GM12878 (cell line): ENCODE results near the gene SEL1L3. TPM values are rescaled to one million over a fixed set of nuclear protein-coding genes. Genes with fewer than 3 reads are reported as not detected.

Experiments
- ATAC-seq: fragments of 200-7000 bp; cut with Tn5 transposase; 3 replicates; pipeline ENCODE4 v1.9.1; 2020; ENCODE audit warnings: mild to moderate bottlenecking, moderate library complexity
- BruUV-seq: library from RNA; stranded (reverse); fragments of 400-500 nt; replicated peaks from 2 replicates; lab custom pipeline; 2021; lab: Mats Ljungman, UMichigan
- CTCF ChIA-PET: fragments of 300-600 bp; sonication (Branson Sonifier 250); formaldehyde crosslinking; extraction: SDS; loops from one replicate; lab custom pipeline; 2021; ENCODE audit warnings: inconsistent platforms; lab: Yijun Ruan, JAX
- POLR2A ChIA-PET: fragments of 350-600 bp; formaldehyde crosslinking; extraction: SDS; loops from one replicate; lab custom pipeline; 2021; ENCODE audit warnings: inconsistent platforms; lab: Charles Lee
- RAD21 ChIA-PET: fragments of 300-600 bp; sonication (Branson Sonifier 250); formaldehyde crosslinking; loops from one replicate; lab custom pipeline; 2023; ENCODE audit warnings: antibody characterized with exemption; ENCODE audit not compliant: unreplicated experiment; lab: Charles Lee
- SMC1A ChIA-PET: fragments of 300-600 bp; sonication (Branson Sonifier 250); formaldehyde crosslinking; loops from one replicate; lab custom pipeline; 2023; ENCODE audit not compliant: unreplicated experiment, uncharacterized antibody; lab: Charles Lee
- DNase-seq: peaks from one replicate; pipeline ENCODE4 v3.0.0-alpha.2; 2011; ENCODE audit warnings: low read depth, low spot score
- FAIRE-seq: peaks from 3 replicates; lab custom pipeline; 2011; peaks lifted over from hg19 to GRCh38; lab: Jason Lieb, UNC
- H2AFZ ChIP-seq: 2 replicates; pipeline ENCODE4 v1.6.0; 2011; ENCODE audit warnings: low read depth, low read length, control low read depth; ENCODE audit not compliant: control insufficient read depth
- H3K27ac ChIP-seq: 2 replicates; pipeline ENCODE4 v1.5.1; 2011; ENCODE audit warnings: control low read depth; ENCODE audit not compliant: control insufficient read depth, insufficient read depth
- H3K27me3 ChIP-seq, 2 experiments: replicated peaks in 1 of 2; 2 replicates each; pipeline versions ENCODE4 v1.6.0 to v1.6.1; 2011; ENCODE audit warnings: low read length in 1 of 2; ENCODE audit not compliant: control insufficient read depth in 2 of 2, insufficient read depth in 2 of 2
- H3K36me3 ChIP-seq, 2 experiments: 2 replicates each; pipeline ENCODE4 v1.5.1; 2011; ENCODE audit warnings: low read length in 1 of 2; ENCODE audit not compliant: control insufficient read depth in 2 of 2, insufficient read depth in 2 of 2
- H3K4me1 ChIP-seq: 2 replicates; pipeline ENCODE4 v1.6.1; 2011; ENCODE audit warnings: mild to moderate bottlenecking, low read length, moderate library complexity, mixed read lengths; ENCODE audit not compliant: control insufficient read depth, insufficient read depth
- H3K4me2 ChIP-seq: 2 replicates; pipeline ENCODE4 v1.6.0; 2011; ENCODE audit warnings: control low read depth; ENCODE audit not compliant: control insufficient read depth, insufficient read depth
- H3K4me3 ChIP-seq: fragments of 200-600 bp; sonication (generic); 2 replicates; pipeline ENCODE4 v1.5.1; 2016
- H3K79me2 ChIP-seq: 2 replicates; pipeline ENCODE4 v1.6.0; 2011; ENCODE audit warnings: low read length; ENCODE audit not compliant: control insufficient read depth, insufficient read depth
- H3K9ac ChIP-seq: 2 replicates; pipeline ENCODE4 v1.8.0; 2011; ENCODE audit warnings: low read length, control low read depth, mixed read lengths; ENCODE audit not compliant: control insufficient read depth, insufficient read depth
- H3K9me3 ChIP-seq: replicated peaks from 3 replicates; pipeline ENCODE4 v1.5.1; 2011; ENCODE audit warnings: mild to moderate bottlenecking, low read length; ENCODE audit not compliant: control insufficient read depth, insufficient read depth
- H4K20me1 ChIP-seq: 2 replicates; pipeline ENCODE4 v1.6.0; 2011; ENCODE audit not compliant: control insufficient read depth, insufficient read depth
- BMI1 ChIP-seq: fragments of 450-650 bp; IDR thresholded peaks from 2 replicates; pipeline ENCODE4 v1.6.1; 2016; ENCODE audit warnings: mild to moderate bottlenecking, moderate library complexity, borderline replicate concordance
- EZH2 ChIP-seq: IDR thresholded peaks from 2 replicates; pipeline ENCODE4 v1.6.1; 2012; ENCODE audit warnings: low read depth, mild to moderate bottlenecking, control low read depth, inconsistent platforms, low read length, borderline replicate concordance; ENCODE audit not compliant: control insufficient read depth
- JUNB ChIP-seq: IDR thresholded peaks from 2 replicates; pipeline ENCODE4 v1.6.1; 2016; ENCODE audit warnings: antibody characterized with exemption, mild to moderate bottlenecking
- JUND ChIP-seq: IDR thresholded peaks from 2 replicates; pipeline ENCODE4 v1.6.1; 2012; ENCODE audit warnings: low read depth, mild to moderate bottlenecking, low read length, improper control_type of control experiment, moderate library complexity
- MTA2 ChIP-seq: fragments of 450-650 bp; IDR thresholded peaks from 2 replicates; pipeline ENCODE4 v1.6.1; 2016; ENCODE audit warnings: low read depth, mild to moderate bottlenecking, moderate library complexity
- MTA3 ChIP-seq: IDR thresholded peaks from 2 replicates; pipeline ENCODE4 v1.6.1; 2012; ENCODE audit warnings: low read length, inconsistent platforms, borderline replicate concordance
- NFXL1 ChIP-seq: fragments of 450-650 bp; IDR thresholded peaks from 2 replicates; pipeline ENCODE4 v1.6.1; 2017; ENCODE audit warnings: antibody characterized with exemption, mild to moderate bottlenecking, borderline replicate concordance
- NR2F1 ChIP-seq: fragments of 450-650 bp; conservative IDR thresholded peaks from 2 replicates; pipeline ENCODE4 v1.6.1; 2017; ENCODE audit warnings: mild to moderate bottlenecking
- PBX3 ChIP-seq: IDR thresholded peaks from 2 replicates; pipeline ENCODE4 v1.6.1; 2011; ENCODE audit warnings: mild to moderate bottlenecking, low read depth, low read length, moderate library complexity; ENCODE audit not compliant: insufficient replicate concordance
- RFX5 ChIP-seq: IDR thresholded peaks from 2 replicates; pipeline ENCODE4 v1.6.1; 2011; ENCODE audit warnings: low read depth, low read length, improper control_type of control experiment
- RUNX3 ChIP-seq: IDR thresholded peaks from 2 replicates; pipeline ENCODE4 v1.6.1; 2012; ENCODE audit warnings: low read length, inconsistent platforms
- ZBTB11 ChIP-seq: fragments of 450-650 bp; formaldehyde crosslinking; IDR thresholded peaks from 2 replicates; pipeline ENCODE4 v1.5.0; 2022; ENCODE audit warnings: mild to moderate bottlenecking, missing genetic modification characterization
- WGBS: methylation state at CpG from one replicate; pipeline ENCODE4 v1.1.6; 2016; ENCODE audit warnings: low lambda C conversion rate; ENCODE audit not compliant: insufficient replicate concordance, insufficient coverage; ENCODE audit errors: missing lambda C conversion rate; 5-methylcytosine and 5-hydroxymethylcytosine counted together
- in situ Hi-C: fragments of 300-500 bp; cut with MboI; formaldehyde crosslinking; loops from 9 replicates; pipeline ENCODE4 v1.14.3; 2018; ENCODE audit warnings: mixed read lengths
- intact Hi-C: fragments of 100-400 bp; cut with micrococcal nuclease; formaldehyde crosslinking; loops from one replicate; pipeline ENCODE4 v1.14.2; 2022; ENCODE audit not compliant: unreplicated experiment
- polyA plus RNA-seq, 11 experiments: library from polyadenylated mRNA; depleted of rRNA in 4 of 11; unstranded in 6 of 11; stranded (reverse) in 5 of 11; fragments of >200 nt; fragmentation: Nextera tagmentation in 4 of 11; fragmentation: Illumina TruSeq in 1 of 11; extraction: Ambion mirVana in 4 of 11; extraction: Trizol in 1 of 11; gene quantifications; 1 replicate in 1 of 11; 2 replicates in 10 of 11; pipeline versions ENCODE4 v1.2.1 to v1.2.3, GENCODE V29; 2011 to 2016; ENCODE audit warnings: inconsistent platforms in 2 of 11, missing spikeins in 2 of 11, low read depth in 1 of 11
- total RNA-seq, 4 experiments: library from RNA; depleted of rRNA in 3 of 4; stranded (reverse); fragments of >200 nt in 3 of 4; fragmentation: Illumina TruSeq in 1 of 4; extraction: Trizol in 1 of 4; gene quantifications; 2 replicates each; pipeline versions ENCODE4 v1.2.1 to v1.2.3, GENCODE V29; 2013 to 2021

Gene SEL1L3
- total and polyA plus RNA-seq, 10 of the 15 experiments (the other 5 are each of a cell fraction or from before 2014, with no cell fraction given), result 20.4 to 82.2 (median 47.3) TPM

- H3K36me3 ChIP-seq, result no peaks in the 10 kb centered on the region
- DNase-seq (no peak), ATAC-seq (no peak), FAIRE-seq (no peak)
- ChIA-PET POLR2A (interaction anchor here (2.2 kb wide), 1 partner anchor 12 kb away, joined by 6 read pairs; no protein-coding TSS in a partner anchor), SMC1A (interaction anchor here (0.9 to 1.4 kb wide), 3 partner anchors 9 to 18 kb away, joined by 3 read pairs; no protein-coding TSS in a partner anchor), CTCF (interaction anchor here (0.9 to 1.0 kb wide), 2 partner anchors 59 to 64 kb away, joined by 3 read pairs; no protein-coding TSS in a partner anchor), RAD21 (no interaction called here)
- peaks cover 12% of the 10 kb centered on the region for H3K4me1 ChIP-seq
- no TSS peak for BruUV-seq
- in situ Hi-C loops (no loop called here), intact Hi-C loops (no loop called here)
- H3K27me3 ChIP-seq, result no peaks in the 10 kb centered on the region
- no peak overlapping the region for H2AFZ ChIP-seq
- H3K27ac ChIP-seq, result no peak overlapping the region
- no peaks in the 10 kb centered on the region for H3K9me3 ChIP-seq
- H3K79me2 ChIP-seq, result no peaks in the 10 kb centered on the region
- WGBS, result 58% methylated on average over 10 of the region's 10 CpGs
- no peak for TF ChIP-seq RFX5
- TF ChIP-seq MTA2, result no peak
- no peak for TF ChIP-seq EZH2
- TF ChIP-seq RUNX3, result no peak
- TF ChIP-seq ZBTB11 (CRISPR knock-in tag), result no peak
- TF ChIP-seq PBX3, result no peak
- no peak for TF ChIP-seq JUNB
- no peak for TF ChIP-seq NFXL1
- TF ChIP-seq MTA3, result no peak
- TF ChIP-seq NR2F1, result no peak
- no peak for TF ChIP-seq JUND
- no peak for TF ChIP-seq BMI1
- H3K4me2 ChIP-seq, result no peak overlapping the region
- H3K4me3 ChIP-seq, result no peak overlapping the region
- H4K20me1 ChIP-seq, result no peaks in the 10 kb centered on the region
- no peak overlapping the region for H3K9ac ChIP-seq
These were observed 38.2 kb upstream of the SEL1L3 start for GRCh38 chr4:25901030-25901430.
